ENCODE data around the gene CHRNE. TPM values are rescaled to one million over a fixed set of nuclear protein-coding genes. Genes with fewer than 3 reads are reported as not detected.

The CHRNE gene
- total and polyA plus RNA-seq, 2 of the 13 experiments (the other 11 are each of a cell fraction or from before 2014, with no cell fraction given), result 0.53 to 0.59 TPM

DNA sequence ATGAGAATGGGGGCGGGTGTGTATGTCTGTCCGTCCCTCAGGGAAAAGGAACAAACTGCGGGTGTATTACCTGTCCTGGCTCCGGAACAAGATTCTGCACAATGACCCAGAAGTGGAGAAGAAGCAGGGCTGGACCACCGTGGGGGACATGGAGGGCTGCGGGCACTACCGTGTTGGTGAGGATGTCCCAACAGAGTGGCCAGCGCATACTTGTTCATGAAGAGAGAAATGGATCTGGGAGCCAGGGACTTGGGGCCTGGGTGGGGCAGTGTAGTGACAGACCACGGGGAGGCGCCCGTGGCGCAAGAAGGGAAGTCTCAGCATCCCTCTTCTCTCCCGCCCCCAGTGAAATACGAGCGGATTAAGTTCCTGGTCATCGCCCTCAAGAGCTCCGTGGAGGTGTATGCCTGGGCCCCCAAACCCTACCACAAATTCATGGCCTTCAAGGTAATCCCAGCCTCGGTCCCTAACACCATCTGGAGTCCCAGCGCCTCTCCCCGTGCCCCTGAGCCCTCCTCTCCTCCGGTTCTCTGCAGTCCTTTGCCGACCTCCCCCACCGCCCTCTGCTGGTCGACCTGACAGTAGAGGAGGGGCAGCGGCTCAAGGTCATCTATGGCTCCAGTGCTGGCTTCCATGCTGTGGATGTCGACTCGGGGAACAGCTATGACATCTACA lies 7.1 kb downstream of the CHRNE start (continued):
- peak; percentile 54 for TF ChIP-seq CTCF (CRISPR knock-in tag; IDR thresholded peaks at IDR 0.05)

DNA sequence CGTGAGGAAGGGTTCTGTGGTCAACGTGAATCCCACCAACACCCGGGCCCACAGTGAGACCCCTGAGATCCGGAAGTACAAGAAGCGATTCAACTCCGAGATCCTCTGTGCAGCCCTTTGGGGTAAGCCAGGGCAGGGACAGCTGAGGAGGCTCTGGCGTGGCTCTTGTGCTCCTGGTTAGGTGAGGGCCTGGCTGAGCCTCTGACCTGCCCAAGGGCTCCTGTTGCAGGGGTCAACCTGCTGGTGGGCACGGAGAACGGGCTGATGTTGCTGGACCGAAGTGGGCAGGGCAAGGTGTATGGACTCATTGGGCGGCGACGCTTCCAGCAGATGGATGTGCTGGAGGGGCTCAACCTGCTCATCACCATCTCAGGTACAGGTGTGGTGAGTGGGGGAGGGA lies 7.8 kb downstream of the CHRNE start:
- Histone ChIP-seq H3K27me3 (ENCODE audit: control insufficient read depth in 1 of 2, insufficient read depth in 2 of 2, low read length in 2 of 2) (no peaks in the 10 kb centered on the region), H3K79me2 (ENCODE audit: insufficient read depth, low read length) (no peaks in the 10 kb centered on the region), H4K20me1 (ENCODE audit: insufficient read depth, low read length) (no peaks in the 10 kb centered on the region), H3K4me1 (ENCODE audit: insufficient read depth, low read length) (no peaks in the 10 kb centered on the region), H3K9ac (ENCODE audit: insufficient read depth, low read depth, low read length) (no peak overlapping the region), H3K36me3 (replicated peaks in 1 of 2; ENCODE audit: control insufficient read depth in 1 of 2, insufficient read depth in 2 of 2, low read length in 2 of 2) (peaks cover 33 to 69% of the 10 kb centered on the region in 2 experiments; a peak in 4 of 5 replicates), H3K9me3 (ENCODE audit: low read length) (no peaks in the 10 kb centered on the region), H3K4me2 (ENCODE audit: low read depth, low read length) (no peak overlapping the region), H3K27ac (ENCODE audit: extremely low read length, insufficient read depth, low read length) (no peak overlapping the region), H2AFZ (ENCODE audit: low read length) (no peak overlapping the region), H3K4me3 (replicated peaks in 1 of 3; ENCODE audit: insufficient read depth in 1 of 3, low read depth in 2 of 3, low read length in 3 of 3) (no peak overlapping the region)
- no peak for ATAC-seq
- in situ Hi-C loops (cut with HindIII; ENCODE audit: extremely low pct_ligation_motif_present, low pct_unique_long_range_greater_than_20kb) (loop anchor here (10.0 kb wide), 1 partner anchor 340 kb away; the partner anchor contains the start of gene MYBBP1A), intact Hi-C loops (cut with micrococcal nuclease; ENCODE audit: unreplicated experiment) (no loop called here)
- TF ChIP-seq, protein P1, sequence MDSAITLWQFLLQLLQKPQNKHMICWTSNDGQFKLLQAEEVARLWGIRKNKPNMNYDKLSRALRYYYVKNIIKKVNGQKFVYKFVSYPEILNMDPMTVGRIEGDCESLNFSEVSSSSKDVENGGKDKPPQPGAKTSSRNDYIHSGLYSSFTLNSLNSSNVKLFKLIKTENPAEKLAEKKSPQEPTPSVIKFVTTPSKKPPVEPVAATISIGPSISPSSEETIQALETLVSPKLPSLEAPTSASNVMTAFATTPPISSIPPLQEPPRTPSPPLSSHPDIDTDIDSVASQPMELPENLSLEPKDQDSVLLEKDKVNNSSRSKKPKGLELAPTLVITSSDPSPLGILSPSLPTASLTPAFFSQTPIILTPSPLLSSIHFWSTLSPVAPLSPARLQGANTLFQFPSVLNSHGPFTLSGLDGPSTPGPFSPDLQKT (CRISPR knock-in tag; IDR thresholded peaks at IDR 0.05; ENCODE audit: borderline replicate concordance), result no peak
- peak; percentile 6 for TF ChIP-seq AGO2 (optimal IDR thresholded peaks at IDR 0.05; ENCODE audit: low read depth, low read length)
- 98% methylated on average over 8 of the region's 13 CpGs for WGBS (ENCODE audit: low lambda C conversion rate)
- DNase-seq (ENCODE audit: low spot score), result no peak
- ChIA-PET POLR2A (no interaction called here), CTCF (ENCODE audit: low intra/inter-chr PET ratio, low total read pairs) (no interaction called here)
- no TSS peak for BruUV-seq (replicated peaks)
- FAIRE-seq, result no peak
